Muscle of arm (tissue), 14 donors: ENCODE data around the gene PDIA6. TPM values are rescaled to one million over a fixed set of nuclear protein-coding genes. Genes with fewer than 3 reads are reported as not detected.
A peak's percentile ranks its signal among the peaks of the same experiment; 100 is the strongest.

Experiments used
- DNase-seq: peaks from one replicate; pipeline ENCODE4 v3.0.0-alpha.2; 2013
- long read RNA-seq, 11 donors: transcript quantifications; one replicate each; lab custom pipeline, GENCODE V29; 2026
- polyA plus RNA-seq, 12 donors: library from polyadenylated mRNA; unstranded; fragments of 120-200 nt; gene quantifications; one replicate each; pipeline ENCODE4 v1.2.1, GENCODE V29; 2013; ENCODE audit not compliant: insufficient read length in 12 of 12

PDIA6 gene, protein sequence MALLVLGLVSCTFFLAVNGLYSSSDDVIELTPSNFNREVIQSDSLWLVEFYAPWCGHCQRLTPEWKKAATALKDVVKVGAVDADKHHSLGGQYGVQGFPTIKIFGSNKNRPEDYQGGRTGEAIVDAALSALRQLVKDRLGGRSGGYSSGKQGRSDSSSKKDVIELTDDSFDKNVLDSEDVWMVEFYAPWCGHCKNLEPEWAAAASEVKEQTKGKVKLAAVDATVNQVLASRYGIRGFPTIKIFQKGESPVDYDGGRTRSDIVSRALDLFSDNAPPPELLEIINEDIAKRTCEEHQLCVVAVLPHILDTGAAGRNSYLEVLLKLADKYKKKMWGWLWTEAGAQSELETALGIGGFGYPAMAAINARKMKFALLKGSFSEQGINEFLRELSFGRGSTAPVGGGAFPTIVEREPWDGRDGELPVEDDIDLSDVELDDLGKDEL
- polyA plus RNA-seq: 100 to 1,000 TPM in 11 of 12 donors, not detected in 1; 123 to 185 (median 146) TPM
- long read RNA-seq, donor 1, transcript PDIA6-201 (13 exons, 2,338 nt): major isoform, 91 of 121 reads
- long read RNA-seq, donor 1, partial matches to known transcripts: 30 of 121 reads
- long read RNA-seq, donor 1, other reads (novel, unspliced or antisense): 0 of 121 reads
- long read RNA-seq, donor 2, transcript PDIA6-201 (13 exons, 2,338 nt): major isoform, 101 of 123 reads
- long read RNA-seq, donor 2, partial matches to known transcripts: 22 of 123 reads
- long read RNA-seq, donor 2, other reads (novel, unspliced or antisense): 0 of 123 reads
- long read RNA-seq, donor 3, transcript PDIA6-201 (13 exons, 2,338 nt): major isoform, 24 of 24 reads
- long read RNA-seq, donor 3, partial matches to known transcripts: 0 of 24 reads
- long read RNA-seq, donor 3, other reads (novel, unspliced or antisense): 0 of 24 reads
- long read RNA-seq, donor 4, transcript PDIA6-201 (13 exons, 2,338 nt): major isoform, 25 of 25 reads
- long read RNA-seq, donor 4, partial matches to known transcripts: 0 of 25 reads
- long read RNA-seq, donor 4, other reads (novel, unspliced or antisense): 0 of 25 reads
- long read RNA-seq, donor 5, transcript PDIA6-201 (13 exons, 2,338 nt): major isoform, 101 of 108 reads
- long read RNA-seq, donor 5, partial matches to known transcripts: 7 of 108 reads
- long read RNA-seq, donor 5, other reads (novel, unspliced or antisense): 0 of 108 reads
- long read RNA-seq, donor 6, transcript PDIA6-201 (13 exons, 2,338 nt): major isoform, 38 of 47 reads
- long read RNA-seq, donor 6, partial matches to known transcripts: 9 of 47 reads
- long read RNA-seq, donor 6, other reads (novel, unspliced or antisense): 0 of 47 reads
- long read RNA-seq, donor 7, transcript PDIA6-201 (13 exons, 2,338 nt): major isoform, 26 of 27 reads
- long read RNA-seq, donor 7, partial matches to known transcripts: 0 of 27 reads
- long read RNA-seq, donor 7, other reads (novel, unspliced or antisense): 0 of 27 reads
- long read RNA-seq, donor 8, transcript PDIA6-201 (13 exons, 2,338 nt): major isoform, 70 of 84 reads
- long read RNA-seq, donor 8, partial matches to known transcripts: 14 of 84 reads
- long read RNA-seq, donor 8, other reads (novel, unspliced or antisense): 0 of 84 reads
- long read RNA-seq, donor 9, transcript PDIA6-201 (13 exons, 2,338 nt): major isoform, 23 of 24 reads
- long read RNA-seq, donor 9, partial matches to known transcripts: 0 of 24 reads
- long read RNA-seq, donor 9, other reads (novel, unspliced or antisense): 0 of 24 reads
- long read RNA-seq, donor 10, transcript PDIA6-201 (13 exons, 2,338 nt): major isoform, 47 of 65 reads
- long read RNA-seq, donor 10, partial matches to known transcripts: 17 of 65 reads
- long read RNA-seq, donor 10, other reads (novel, unspliced or antisense): 0 of 65 reads
- long read RNA-seq, donor 11, transcript PDIA6-201 (13 exons, 2,338 nt): major isoform, 71 of 88 reads
- long read RNA-seq, donor 11, partial matches to known transcripts: 17 of 88 reads
- long read RNA-seq, donor 11, other reads (novel, unspliced or antisense): 0 of 88 reads

GRCh38 chr2:10812362-10813162 lies at the start of gene PDIA6:
Gene PDIA6, minus strand, starts transcription at chr2:10812785. Its CDS starts 89 bp downstream, at chr2:10812696.
- DNase-seq: peak; percentile 97

GRCh38 chr2:10862330-10862729 lies 49.7 kb upstream of the PDIA6 start:
- no peak for DNase-seq

GRCh38 chr2:10861765-10862164 lies 49.2 kb upstream of the PDIA6 start:
- no peak for DNase-seq

DNA sequence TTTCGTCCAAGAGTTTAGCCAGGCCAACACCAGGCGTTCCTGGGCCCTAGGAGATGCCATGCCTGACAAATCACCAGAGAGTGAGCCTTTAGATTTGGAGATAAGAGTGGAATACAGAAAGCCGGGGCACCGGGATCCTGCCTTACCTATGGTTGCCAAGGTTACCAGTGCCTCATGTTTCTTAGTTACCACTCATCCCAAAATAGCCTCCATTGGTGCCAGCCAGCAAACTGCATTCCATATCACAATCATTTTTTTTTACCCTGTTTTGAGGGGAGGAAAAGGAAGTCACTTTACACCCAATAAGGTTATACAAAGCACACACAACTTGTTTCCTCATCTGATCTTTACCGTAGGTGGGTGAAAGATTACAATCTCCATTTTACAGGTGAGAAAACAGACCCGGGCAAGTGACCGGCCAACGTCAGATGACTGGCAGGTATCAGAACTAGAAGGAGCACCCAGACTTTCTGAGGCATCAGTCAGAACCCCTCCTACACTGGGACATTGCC lies 48.3 kb upstream of the PDIA6 start:
- DNase-seq: no peak

- no peak for DNase-seq
Observed at GRCh38 chr2:10860081-10860813, 47.7 kb upstream of the PDIA6 start.

DNA sequence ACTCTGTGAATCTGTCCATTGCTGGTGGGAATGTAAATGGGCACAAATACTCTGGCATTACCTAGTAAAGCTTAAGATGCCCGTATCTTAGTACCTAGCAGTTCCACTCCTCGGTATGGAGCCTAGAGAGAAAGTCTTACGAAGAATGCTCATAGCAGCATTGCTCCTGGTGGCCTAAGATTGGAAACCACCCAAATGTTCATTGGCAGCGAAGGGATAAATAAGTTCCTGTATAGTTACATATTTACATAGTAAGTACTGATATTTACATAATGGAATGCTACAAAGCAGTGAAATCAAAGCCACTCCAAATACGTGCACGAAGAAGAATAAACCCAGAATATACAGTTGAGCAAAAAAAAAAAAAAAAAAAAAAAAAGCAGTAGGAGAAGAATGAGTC lies 46.7 kb upstream of the PDIA6 start:
- no peak for DNase-seq

DNA sequence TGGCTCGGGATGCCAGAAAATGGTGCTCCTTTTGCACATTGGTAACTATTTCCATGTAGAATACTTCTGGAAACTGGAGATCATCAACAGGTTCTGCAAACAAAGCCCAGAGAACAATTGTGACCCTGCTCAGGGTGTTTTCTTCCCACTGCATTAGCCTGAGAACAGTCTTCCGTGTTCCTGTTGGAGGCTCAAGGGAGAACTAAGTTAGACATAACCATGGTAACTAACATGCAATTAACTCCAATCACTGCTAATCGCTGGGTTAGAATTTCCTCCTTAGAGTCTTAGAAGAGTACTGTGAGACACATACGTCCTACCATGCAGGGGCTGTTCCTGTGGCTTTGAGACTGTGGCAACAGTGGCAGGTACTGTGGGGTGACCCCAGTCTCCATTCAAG lies 36.0 kb upstream of the PDIA6 start:
- DNase-seq: no peak

DNA sequence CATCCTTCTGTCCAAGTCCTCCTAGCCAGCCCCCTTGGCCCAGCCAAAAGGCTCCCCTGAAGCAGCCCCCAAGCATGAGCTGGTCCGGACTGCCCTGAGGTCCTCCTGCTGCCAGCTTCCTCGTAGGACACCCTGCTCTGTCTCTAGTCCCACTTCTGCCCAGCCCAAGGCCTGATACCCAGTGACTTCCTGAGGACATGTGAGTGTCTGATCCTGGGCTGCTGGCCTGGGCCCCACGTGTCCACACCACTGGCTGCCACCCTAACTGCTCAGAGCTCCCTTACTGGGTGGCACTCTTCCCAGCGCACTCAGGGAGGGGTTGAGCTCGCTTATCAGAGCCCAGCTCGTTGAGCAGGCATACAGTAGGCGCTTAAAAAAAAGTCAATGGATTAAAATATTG lies 34.4 kb upstream of the PDIA6 start:
- no peak for DNase-seq

DNA sequence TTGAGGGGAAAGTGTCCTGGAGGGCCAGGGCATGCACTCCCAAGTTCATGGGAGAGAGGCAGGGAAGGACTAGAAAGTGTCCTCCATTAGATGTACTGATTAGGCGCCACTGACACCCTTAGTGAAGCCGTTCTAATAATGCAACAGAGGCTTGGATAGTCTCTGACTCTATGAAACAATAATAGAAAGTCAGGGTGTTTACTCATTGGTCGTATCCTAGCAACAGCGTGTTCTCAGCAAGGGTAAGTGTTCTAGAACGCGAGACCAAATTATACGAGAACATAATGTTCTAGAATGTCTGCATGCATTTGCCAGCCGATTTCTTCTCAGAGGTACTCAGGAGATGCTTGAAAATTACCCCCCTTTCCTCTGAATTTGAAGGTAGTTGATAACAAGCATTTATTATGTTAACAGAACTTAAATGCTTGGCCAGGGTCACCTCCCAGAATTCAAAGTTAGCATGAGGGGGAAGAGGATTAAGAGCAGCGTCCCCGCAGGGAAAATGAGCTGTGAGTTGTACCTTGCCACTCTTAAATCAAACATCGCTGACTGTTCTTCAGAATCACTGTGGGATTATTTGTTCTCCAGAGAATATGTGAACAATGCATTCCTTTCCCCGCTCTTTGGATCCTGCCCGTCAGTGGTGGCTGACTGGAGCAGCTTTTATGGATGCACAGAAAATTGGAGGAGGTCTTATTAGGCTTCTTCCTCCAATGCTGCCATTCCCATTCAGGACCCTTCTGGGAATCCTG lies 33.7 kb upstream of the PDIA6 start:
- DNase-seq: no peak

- DNase-seq: no peak
Observed at GRCh38 chr2:10845640-10846039, 33.1 kb upstream of the PDIA6 start.

GRCh38 chr2:10844097-10844496 lies 31.5 kb upstream of the PDIA6 start:
- peak; percentile 23 for DNase-seq

DNA sequence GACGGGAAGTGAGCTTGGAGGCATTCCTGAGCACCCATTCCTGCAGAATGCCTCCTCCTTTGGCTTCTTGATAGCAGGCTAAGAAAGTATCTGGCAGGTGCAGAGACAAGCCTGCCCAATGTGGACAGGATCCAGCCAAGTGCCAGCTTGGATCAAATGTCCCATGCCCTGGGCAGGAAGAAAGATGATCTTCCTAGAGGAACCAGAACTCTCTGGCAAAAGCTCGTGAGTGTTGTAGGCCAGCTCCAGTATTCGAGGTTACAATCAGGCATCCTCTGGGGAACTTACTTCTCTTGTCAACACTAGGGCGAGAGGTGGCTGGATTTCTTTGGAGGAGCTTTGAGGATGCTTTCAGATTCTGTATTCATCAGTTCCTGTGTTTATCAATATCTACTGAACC lies 29.9 kb upstream of the PDIA6 start:
- DNase-seq: no peak

DNA sequence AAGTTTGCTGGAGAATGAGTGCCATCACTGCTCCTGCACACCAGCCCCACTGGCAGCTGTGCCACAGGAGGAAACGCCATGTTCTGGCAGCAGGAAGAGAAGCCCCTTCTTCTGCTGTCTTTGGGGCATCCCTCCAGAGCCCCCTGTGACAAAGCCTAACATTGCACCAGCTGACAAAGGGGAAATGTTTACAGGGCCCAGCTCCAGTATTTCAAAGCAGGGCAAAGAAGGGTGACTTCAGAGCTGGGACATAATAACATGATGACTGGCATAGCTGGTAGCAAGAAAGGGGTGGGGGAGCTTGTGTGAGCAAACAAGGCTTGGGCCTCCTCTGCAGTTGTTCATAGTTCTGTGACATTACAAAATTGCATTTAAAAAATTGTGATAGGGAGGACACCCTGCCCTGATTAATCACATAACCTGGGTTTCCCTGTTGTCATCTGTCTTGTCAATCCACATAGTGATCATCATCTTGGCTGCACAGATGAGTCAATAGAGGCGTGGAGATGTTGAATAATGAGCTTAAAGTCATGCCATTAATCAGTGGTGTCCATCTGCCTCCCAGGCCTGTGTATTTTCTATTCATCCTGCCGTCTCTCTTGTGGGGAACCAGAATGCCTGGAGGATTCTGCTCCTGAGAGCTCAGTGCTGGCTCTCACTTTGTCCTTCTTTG lies 29.1 kb upstream of the PDIA6 start:
- DNase-seq: no peak

- DNase-seq: peak; percentile 24
Observed at GRCh38 chr2:10839813-10840212, 27.2 kb upstream of the PDIA6 start.

DNA sequence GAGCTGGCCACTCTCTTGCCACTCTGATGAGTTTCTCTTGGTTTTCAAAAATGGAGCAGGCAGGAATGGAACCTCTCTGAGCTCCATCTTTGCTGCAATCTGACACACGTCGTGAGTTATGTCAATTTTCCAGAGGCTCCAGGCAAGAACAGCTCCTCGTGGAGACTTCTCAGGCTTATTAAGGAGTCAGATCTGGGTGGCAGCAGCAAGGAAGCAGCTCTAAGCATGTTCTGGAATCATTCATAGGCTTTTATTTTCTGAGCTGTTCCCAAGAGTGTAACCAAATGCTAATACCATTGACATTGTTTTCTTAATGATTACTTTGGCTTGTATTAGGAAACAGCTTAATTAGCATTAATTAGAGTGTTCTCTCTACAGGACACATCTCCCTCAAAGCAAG lies 26.1 kb upstream of the PDIA6 start:
- no peak for DNase-seq

- no peak for DNase-seq
Observed at GRCh38 chr2:10837298-10838266, 25.0 kb upstream of the PDIA6 start.
